GM21367 (cell line): Measurements from ENCODE around the gene CALML4.
"Not testable (repeated sequence)": the region's sequence is repeated elsewhere in the genome, so short reads cannot be mapped to it uniquely, and the experiment has no call there.

Experiments used
- ATAC-seq: cut with Tn5 transposase; IDR thresholded peaks from one replicate; pipeline ENCODE4 v1.9.1; 2021; ENCODE audit not compliant: unreplicated experiment

The CALML4 gene

GRCh38 chr15:68204776-68205557 lies at the start of gene CALML4:
TSS of gene CALML4 (minus strand) at chr15:68205332. CDS start at chr15:68205247, 85 bp downstream.
- no peak for ATAC-seq

GRCh38 chr15:68252925-68253534 lies 47.9 kb upstream of the CALML4 start:
- no peak for ATAC-seq

- no peak for ATAC-seq
Measured at GRCh38 chr15:68249058-68249713, 44.1 kb upstream of the CALML4 start.

GRCh38 chr15:68244235-68244634 lies 39.1 kb upstream of the CALML4 start:
- ATAC-seq = no peak

- no peak for ATAC-seq
Measured at GRCh38 chr15:68241088-68241935, 36.2 kb upstream of the CALML4 start.

GRCh38 chr15:68239025-68239424 lies 33.9 kb upstream of the CALML4 start:
- no peak for ATAC-seq

GRCh38 chr15:68235022-68235421 lies 29.9 kb upstream of the CALML4 start:
- no peak for ATAC-seq

- not testable (repeated sequence) for ATAC-seq
Measured at GRCh38 chr15:68234520-68234919, 29.4 kb upstream of the CALML4 start.

GRCh38 chr15:68234060-68234459 lies 28.9 kb upstream of the CALML4 start:
- no peak for ATAC-seq

GRCh38 chr15:68232937-68233336 lies 27.8 kb upstream of the CALML4 start:
- no peak for ATAC-seq

GRCh38 chr15:68232449-68232848 lies 27.3 kb upstream of the CALML4 start:
- no peak for ATAC-seq

- ATAC-seq = no peak
Measured at GRCh38 chr15:68231102-68231818, 26.1 kb upstream of the CALML4 start.

- ATAC-seq = peak; percentile 24
Measured at GRCh38 chr15:68230157-68231100, 25.3 kb upstream of the CALML4 start.

- peak; percentile 58 for ATAC-seq
Measured at GRCh38 chr15:68229386-68230156, 24.4 kb upstream of the CALML4 start, which contains the start of gene CLN6. TSS of gene CLN6 (minus strand) at chr15:68229728. CDS start at chr15:68229584, 144 bp downstream.

GRCh38 chr15:68228971-68229385 lies 23.8 kb upstream of the CALML4 start:
- no peak for ATAC-seq

- no peak for ATAC-seq
Measured at GRCh38 chr15:68228143-68228970, 23.2 kb upstream of the CALML4 start.

GRCh38 chr15:68227643-68228142 lies 22.6 kb upstream of the CALML4 start:
- ATAC-seq = no peak
